BJ (cell line): ENCODE results near the gene IREB2. TPM values are rescaled to one million over a fixed set of nuclear protein-coding genes. Genes with fewer than 3 reads are reported as not detected.

Experiments
- CTCF ChIA-PET: fragments of 350-600 bp; formaldehyde crosslinking; extraction: SDS; loops from one replicate; lab custom pipeline; 2021; ENCODE audit warnings: antibody characterized with exemption, inconsistent platforms; lab: Yijun Ruan, JAX
- POLR2A ChIA-PET: fragments of 300-600 bp; sonication (Branson Sonifier 250); formaldehyde crosslinking; extraction: SDS; loops from one replicate; lab custom pipeline; 2021; ENCODE audit warnings: antibody characterized with exemption; lab: Charles Lee
- DNase-seq: peaks from one replicate; pipeline ENCODE4 v3.0.0-alpha.2; 2011; ENCODE audit warnings: low read depth
- H3K27me3 ChIP-seq: 2 replicates; pipeline ENCODE4 v1.6.0; 2011; ENCODE audit warnings: low read length; ENCODE audit not compliant: control insufficient read depth, insufficient read depth
- H3K36me3 ChIP-seq: 2 replicates; pipeline ENCODE4 v1.5.1; 2011; ENCODE audit warnings: low read length; ENCODE audit not compliant: control insufficient read depth, insufficient read depth
- H3K4me3 ChIP-seq: 2 replicates; pipeline ENCODE4 v1.5.1; 2011; ENCODE audit warnings: low read depth, mild to moderate bottlenecking, control low read depth, low read length
- CTCF ChIP-seq: IDR thresholded peaks from 2 replicates; pipeline ENCODE4 v1.5.1; 2011; ENCODE audit warnings: low read depth, mild to moderate bottlenecking, control low read depth, inconsistent platforms, low read length, moderate library complexity; ENCODE audit not compliant: insufficient read depth
- polyA plus RNA-seq: library from polyadenylated mRNA; depleted of rRNA; stranded (reverse); fragments of >200 nt; gene quantifications from 2 replicates; pipeline ENCODE4 v1.2.3, GENCODE V29; 2011

The IREB2 gene
- polyA plus RNA-seq, 1 experiment: 11.1 TPM

GRCh38 chr15:78445875-78446274, 7.9 kb downstream of the IREB2 start:
- Histone ChIP-seq H3K27me3 (no peaks in the 10 kb centered on the region), H3K36me3 (peaks cover 9% of the 10 kb centered on the region), H3K4me3 (no peak overlapping the region)
- DNase-seq: no peak
- ChIA-PET POLR2A (no interaction called here), CTCF (no interaction called here)
- TF ChIP-seq CTCF: no peak

- no peak for TF ChIP-seq CTCF
- ChIA-PET CTCF (no interaction called here), POLR2A (no interaction called here)
- peaks cover 9% of the 10 kb centered on the region for H3K36me3 ChIP-seq
- no peaks in the 10 kb centered on the region for H3K27me3 ChIP-seq
- DNase-seq: no peak
- no peak overlapping the region for H3K4me3 ChIP-seq
These were observed 8.5 kb downstream of the IREB2 start for GRCh38 chr15:78446551-78446950.

- Histone ChIP-seq H3K27me3 (no peaks in the 10 kb centered on the region), H3K4me3 (no peak overlapping the region), H3K36me3 (peaks cover 9% of the 10 kb centered on the region)
- ChIA-PET CTCF (interaction anchor here (1.3 to 1.9 kb wide), 2 partner anchors 9 to 11 kb away, joined by 4 to 6 read pairs; no protein-coding TSS in a partner anchor), POLR2A (no interaction called here)
- no peak for TF ChIP-seq CTCF
- no peak for DNase-seq
These were observed 10.6 kb downstream of the IREB2 start for GRCh38 chr15:78448441-78449219.

GRCh38 chr15:78449220-78449999, 11.4 kb downstream of the IREB2 start:
- ChIA-PET CTCF (interaction anchor here (0.6 to 1.9 kb wide), 3 partner anchors 10 to 34 kb away, joined by 3 to 6 read pairs (median 4); no protein-coding TSS in a partner anchor), POLR2A (no interaction called here)
- H3K4me3 ChIP-seq: no peak overlapping the region
- no peak for TF ChIP-seq CTCF
- H3K36me3 ChIP-seq: peaks cover 8% of the 10 kb centered on the region
- no peak for DNase-seq
- no peaks in the 10 kb centered on the region for H3K27me3 ChIP-seq

GRCh38 chr15:78450285-78450858, 12.4 kb downstream of the IREB2 start:
- POLR2A ChIA-PET: no interaction called here
- Histone ChIP-seq H3K27me3 (no peaks in the 10 kb centered on the region), H3K36me3 (peaks cover 7% of the 10 kb centered on the region), H3K4me3 (no peak overlapping the region)
- no peak for DNase-seq
- TF ChIP-seq CTCF: no peak
- CTCF ChIA-PET: interaction anchor here (0.6 kb wide), 1 partner anchor 35 kb away, joined by 3 read pairs; no protein-coding TSS in a partner anchor
